GM18519 (cell line): Measurements from ENCODE around the gene DDX39A.
"Not testable (repeated sequence)": the region's sequence is repeated elsewhere in the genome, so short reads cannot be mapped to it uniquely, and the experiment has no call there.

Experiments used
- ATAC-seq: cut with Tn5 transposase; IDR thresholded peaks from one replicate; pipeline ENCODE4 v1.9.1; 2021; ENCODE audit warnings: mild to moderate bottlenecking, moderate library complexity; ENCODE audit not compliant: unreplicated experiment, low FRiP score

Gene DDX39A

GRCh38 chr19:14410091-14411051, 8.8 kb downstream of the DDX39A start:
- no peak for ATAC-seq

- no peak for ATAC-seq
Observed at GRCh38 chr19:14409146-14410023, 9.8 kb downstream of the DDX39A start.

GRCh38 chr19:14408491-14409145, 10.5 kb downstream of the DDX39A start:
- ATAC-seq: no peak

GRCh38 chr19:14407605-14408484, 11.3 kb downstream of the DDX39A start:
- ATAC-seq: no peak

- no peak for ATAC-seq
Observed at GRCh38 chr19:14406645-14407401, 12.3 kb downstream of the DDX39A start.

- peak; percentile 54 for ATAC-seq
Observed at GRCh38 chr19:14405758-14406644, 13.1 kb downstream of the DDX39A start.

- ATAC-seq: no peak
Observed at GRCh38 chr19:14405380-14405757, 13.8 kb downstream of the DDX39A start.

GRCh38 chr19:14404312-14404711, 14.8 kb downstream of the DDX39A start:
- no peak for ATAC-seq

- ATAC-seq: not testable (repeated sequence)
Observed at GRCh38 chr19:14403145-14403930, 15.8 kb downstream of the DDX39A start.

- ATAC-seq: no peak
Observed at GRCh38 chr19:14402332-14403144, 16.6 kb downstream of the DDX39A start.

- ATAC-seq: no peak
Observed at GRCh38 chr19:14401468-14402195, 17.5 kb downstream of the DDX39A start.

- no peak for ATAC-seq
Observed at GRCh38 chr19:14400951-14401431, 18.1 kb downstream of the DDX39A start.

GRCh38 chr19:14397168-14397567, 22.0 kb downstream of the DDX39A start:
- ATAC-seq: not testable (repeated sequence)

- not testable (repeated sequence) for ATAC-seq
Observed at GRCh38 chr19:14396730-14397129, 22.4 kb downstream of the DDX39A start.

- ATAC-seq: no peak
Observed at GRCh38 chr19:14395710-14396336, 23.3 kb downstream of the DDX39A start.
